ENCODE results near the gene IBA57.

IBA57 gene

DNA sequence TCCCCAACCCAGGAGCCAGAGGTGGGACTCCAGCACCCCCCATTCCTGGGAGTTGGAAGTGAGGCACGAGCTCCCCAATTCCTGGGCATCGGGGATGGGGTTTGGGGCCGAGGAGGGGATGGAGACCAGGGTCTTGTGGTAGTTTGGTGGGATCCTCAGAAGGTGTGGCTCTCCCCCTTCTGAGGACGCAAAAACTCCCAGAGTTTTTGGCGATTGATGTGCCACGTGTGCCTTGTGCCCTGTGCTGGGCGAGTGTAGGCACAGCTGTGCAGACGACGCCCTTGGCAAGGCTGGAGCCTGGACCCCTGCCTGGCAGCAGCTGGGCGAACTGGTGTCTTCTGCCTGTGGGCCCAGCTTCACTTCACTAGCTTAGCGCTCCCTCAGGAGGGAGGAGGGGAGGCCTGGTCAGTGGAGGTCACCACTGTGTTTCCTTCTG, 22.9 kb upstream of the IBA57 start:
- TF ChIP-seq, protein P1, sequence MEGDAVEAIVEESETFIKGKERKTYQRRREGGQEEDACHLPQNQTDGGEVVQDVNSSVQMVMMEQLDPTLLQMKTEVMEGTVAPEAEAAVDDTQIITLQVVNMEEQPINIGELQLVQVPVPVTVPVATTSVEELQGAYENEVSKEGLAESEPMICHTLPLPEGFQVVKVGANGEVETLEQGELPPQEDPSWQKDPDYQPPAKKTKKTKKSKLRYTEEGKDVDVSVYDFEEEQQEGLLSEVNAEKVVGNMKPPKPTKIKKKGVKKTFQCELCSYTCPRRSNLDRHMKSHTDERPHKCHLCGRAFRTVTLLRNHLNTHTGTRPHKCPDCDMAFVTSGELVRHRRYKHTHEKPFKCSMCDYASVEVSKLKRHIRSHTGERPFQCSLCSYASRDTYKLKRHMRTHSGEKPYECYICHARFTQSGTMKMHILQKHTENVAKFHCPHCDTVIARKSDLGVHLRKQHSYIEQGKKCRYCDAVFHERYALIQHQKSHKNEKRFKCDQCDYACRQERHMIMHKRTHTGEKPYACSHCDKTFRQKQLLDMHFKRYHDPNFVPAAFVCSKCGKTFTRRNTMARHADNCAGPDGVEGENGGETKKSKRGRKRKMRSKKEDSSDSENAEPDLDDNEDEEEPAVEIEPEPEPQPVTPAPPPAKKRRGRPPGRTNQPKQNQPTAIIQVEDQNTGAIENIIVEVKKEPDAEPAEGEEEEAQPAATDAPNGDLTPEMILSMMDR (conservative IDR thresholded peaks at IDR 0.05; ENCODE audit: low read depth, low read length): no peak
- Histone ChIP-seq H3K36me3 (ENCODE audit: insufficient read depth) (no peaks in the 10 kb centered on the region), H3K9ac (no peak overlapping the region), H3K4me3 (IDR thresholded peaks at IDR 0.05; ENCODE audit: insufficient read depth, low read depth, low read length) (no peak overlapping the region), H3K27me3 (ENCODE audit: insufficient read depth, low read depth) (no peaks in the 10 kb centered on the region), H3K4me1 (ENCODE audit: low read depth, poor library complexity, severe bottlenecking) (peaks cover 17% of the 10 kb centered on the region), H4K20me1 (ENCODE audit: insufficient read depth) (no peaks in the 10 kb centered on the region; the same call in 1 of the 2 replicates), H3K27ac (no peak overlapping the region), H3K79me2 (ENCODE audit: insufficient read depth, low read depth) (peaks cover 65% of the 10 kb centered on the region), H2AFZ (ENCODE audit: low read depth) (no peak overlapping the region), H3K4me2 (peak overlapping the region; percentile 96; the same call in 1 of the 2 replicates)

DNA sequence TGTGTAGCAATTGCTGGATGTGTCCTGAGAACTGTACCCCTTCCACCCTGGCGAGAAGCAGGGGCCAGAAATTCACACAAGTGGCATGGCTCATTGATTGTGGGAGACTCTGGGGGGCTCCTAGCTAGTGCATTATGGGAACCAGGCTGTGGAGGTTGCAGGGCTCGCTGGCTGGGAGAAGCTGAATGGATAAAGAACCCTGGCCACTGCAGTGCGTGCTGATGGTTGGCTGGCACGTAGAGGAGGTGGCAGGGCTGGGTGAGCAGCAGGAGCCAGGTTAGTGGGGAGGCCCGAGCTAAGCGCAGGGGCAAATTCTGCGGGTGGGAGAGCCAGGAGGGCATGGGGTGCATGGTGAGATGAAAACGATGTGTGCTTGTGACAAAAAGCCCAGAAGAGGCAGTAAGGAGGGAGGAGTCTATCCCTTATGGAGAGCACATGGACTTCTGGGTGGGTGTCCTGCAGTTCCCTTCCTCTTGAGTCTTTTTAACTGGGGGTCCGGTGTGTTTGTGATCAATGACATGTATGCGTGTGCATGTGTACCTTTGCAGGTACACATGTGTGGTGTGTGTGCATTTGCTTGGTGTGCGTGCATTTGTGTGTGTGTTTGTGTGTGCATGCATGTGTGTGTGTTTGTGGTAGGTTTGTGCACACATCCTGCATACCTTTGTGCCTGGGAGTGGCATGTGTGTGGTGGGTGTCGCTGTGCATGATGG, 22.0 kb upstream of the IBA57 start:
- Histone ChIP-seq H4K20me1 (ENCODE audit: insufficient read depth) (no peaks in the 10 kb centered on the region; the same call in 1 of the 2 replicates), H3K4me3 (IDR thresholded peaks at IDR 0.05; ENCODE audit: insufficient read depth, low read depth, low read length) (no peak overlapping the region), H3K36me3 (ENCODE audit: insufficient read depth) (no peaks in the 10 kb centered on the region), H3K4me2 (no peak overlapping the region), H3K27ac (no peak overlapping the region), H2AFZ (ENCODE audit: low read depth) (no peak overlapping the region), H3K4me1 (ENCODE audit: low read depth, poor library complexity, severe bottlenecking) (peaks cover 17% of the 10 kb centered on the region), H3K79me2 (ENCODE audit: insufficient read depth, low read depth) (peaks cover 65% of the 10 kb centered on the region), H3K9ac (no peak overlapping the region), H3K27me3 (ENCODE audit: insufficient read depth, low read depth) (no peaks in the 10 kb centered on the region)
- TF ChIP-seq, protein P1 (conservative IDR thresholded peaks at IDR 0.05; ENCODE audit: low read depth, low read length): no peak

DNA sequence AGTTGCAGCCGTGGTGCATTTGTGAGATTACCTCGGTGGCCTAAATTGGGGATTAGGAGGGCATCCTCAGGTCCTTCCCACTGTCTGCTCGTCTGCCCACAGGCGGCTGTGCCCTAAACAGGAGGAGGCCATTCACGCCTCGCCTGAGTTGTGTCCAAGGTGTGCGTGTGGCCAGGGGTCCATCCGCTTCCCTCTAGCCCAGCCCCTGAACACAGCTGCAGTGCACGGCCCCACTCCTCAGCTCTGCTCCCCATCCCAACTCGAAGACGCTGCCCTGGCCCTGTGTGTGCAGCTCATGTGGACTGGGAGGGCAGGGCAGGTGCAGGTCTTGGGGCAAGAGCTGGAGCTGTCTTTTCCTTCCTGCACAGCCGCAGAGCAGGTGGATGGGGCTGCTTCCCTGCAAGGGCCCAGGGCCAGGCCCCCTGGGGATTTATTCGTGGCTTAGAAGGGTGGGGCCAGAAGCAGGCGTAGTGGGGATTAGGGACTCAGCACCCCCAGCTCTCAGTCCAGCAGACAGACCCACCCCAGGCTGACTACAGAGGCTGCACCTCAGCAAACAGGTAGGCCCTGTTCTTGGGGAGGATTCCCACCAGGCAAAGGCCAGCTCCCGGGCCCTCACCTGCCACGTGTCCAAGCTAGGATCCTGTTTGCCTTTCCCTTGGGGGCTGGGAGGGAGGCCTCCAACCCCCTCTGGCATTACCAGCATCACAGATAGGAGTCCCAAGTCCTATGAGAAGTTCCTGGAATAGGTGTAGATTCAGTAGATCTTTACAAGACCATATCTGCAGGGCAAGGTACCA, 21.2 kb upstream of the IBA57 start:
- Histone ChIP-seq H3K79me2 (ENCODE audit: insufficient read depth, low read depth) (peaks cover 65% of the 10 kb centered on the region), H2AFZ (ENCODE audit: low read depth) (no peak overlapping the region), H3K36me3 (ENCODE audit: insufficient read depth) (no peaks in the 10 kb centered on the region), H3K27me3 (ENCODE audit: insufficient read depth, low read depth) (no peaks in the 10 kb centered on the region), H3K4me2 (no peak overlapping the region), H3K9ac (no peak overlapping the region), H3K27ac (no peak overlapping the region), H3K4me3 (IDR thresholded peaks at IDR 0.05; ENCODE audit: insufficient read depth, low read depth, low read length) (no peak overlapping the region), H3K4me1 (ENCODE audit: low read depth, poor library complexity, severe bottlenecking) (peaks cover 17% of the 10 kb centered on the region), H4K20me1 (ENCODE audit: insufficient read depth) (no peaks in the 10 kb centered on the region; the same call in 1 of the 2 replicates)
- TF ChIP-seq, protein P1 (conservative IDR thresholded peaks at IDR 0.05; ENCODE audit: low read depth, low read length): no peak

DNA sequence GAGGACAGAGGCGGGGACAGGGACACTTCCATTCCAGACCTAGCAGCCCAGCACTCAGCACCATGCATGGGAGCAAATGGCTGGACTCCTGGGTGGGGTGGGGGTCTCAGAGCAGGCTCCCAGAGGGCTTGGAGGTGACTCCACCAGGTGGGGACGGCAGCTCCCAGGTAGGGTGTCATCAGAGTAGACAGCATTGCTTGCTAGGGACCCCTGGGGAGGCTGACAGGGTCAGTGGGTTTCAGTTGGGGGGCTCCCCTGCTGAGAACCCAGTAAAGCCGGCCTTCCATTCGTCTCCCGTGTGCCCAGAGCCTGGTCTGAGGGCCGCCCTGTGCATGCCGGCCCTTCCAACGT, 20.6 kb upstream of the IBA57 start:
- H3K4me2 ChIP-seq: no peak overlapping the region
- TF ChIP-seq, protein P1 (conservative IDR thresholded peaks at IDR 0.05; ENCODE audit: low read depth, low read length): no peak
- H3K27me3 ChIP-seq (ENCODE audit: insufficient read depth, low read depth): no peaks in the 10 kb centered on the region
- H3K36me3 ChIP-seq (ENCODE audit: insufficient read depth): no peaks in the 10 kb centered on the region
- H3K9ac ChIP-seq: no peak overlapping the region
- H4K20me1 ChIP-seq (ENCODE audit: insufficient read depth): no peaks in the 10 kb centered on the region; the same call in 1 of the 2 replicates
- peaks cover 17% of the 10 kb centered on the region for H3K4me1 ChIP-seq (ENCODE audit: low read depth, poor library complexity, severe bottlenecking)
- H3K27ac ChIP-seq: no peak overlapping the region
- H3K79me2 ChIP-seq (ENCODE audit: insufficient read depth, low read depth): peaks cover 65% of the 10 kb centered on the region
- H2AFZ ChIP-seq (ENCODE audit: low read depth): no peak overlapping the region
- no peak overlapping the region for H3K4me3 ChIP-seq (IDR thresholded peaks at IDR 0.05; ENCODE audit: insufficient read depth, low read depth, low read length)
